ENCODE measurements around the gene PTCH2. TPM values are rescaled to one million over a fixed set of nuclear protein-coding genes. Genes with fewer than 3 reads are reported as not detected.

PTCH2 gene
- total RNA-seq, 4 donors from 2014 or later, result 0.27 to 2.5 (median 0.79) TPM

DNA sequence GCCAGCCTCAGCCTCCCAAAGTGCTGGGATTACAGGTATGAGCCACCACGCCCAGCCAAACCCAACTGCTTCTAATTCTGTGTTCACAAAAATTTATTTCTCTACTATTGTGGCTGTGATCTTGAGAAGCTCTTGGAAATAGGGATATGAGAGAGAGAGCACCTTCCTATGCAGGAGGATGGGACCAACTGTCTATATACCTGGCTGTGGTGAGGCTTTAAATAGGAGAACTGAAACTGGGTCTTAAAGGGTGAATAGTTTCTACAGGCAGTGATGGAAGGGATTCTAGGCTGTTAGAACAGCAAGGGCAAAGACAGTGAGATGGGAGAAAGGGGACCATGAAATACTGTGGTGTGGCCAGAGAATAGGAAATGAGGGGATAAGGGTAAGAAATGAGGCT lies 8.3 kb upstream of the PTCH2 start:
- H3K36me3 ChIP-seq, result no peaks in the 10 kb centered on the region
- no peaks in the 10 kb centered on the region for H3K4me1 ChIP-seq
- no peaks in the 10 kb centered on the region for H3K9me3 ChIP-seq
- TF ChIP-seq, protein P1, sequence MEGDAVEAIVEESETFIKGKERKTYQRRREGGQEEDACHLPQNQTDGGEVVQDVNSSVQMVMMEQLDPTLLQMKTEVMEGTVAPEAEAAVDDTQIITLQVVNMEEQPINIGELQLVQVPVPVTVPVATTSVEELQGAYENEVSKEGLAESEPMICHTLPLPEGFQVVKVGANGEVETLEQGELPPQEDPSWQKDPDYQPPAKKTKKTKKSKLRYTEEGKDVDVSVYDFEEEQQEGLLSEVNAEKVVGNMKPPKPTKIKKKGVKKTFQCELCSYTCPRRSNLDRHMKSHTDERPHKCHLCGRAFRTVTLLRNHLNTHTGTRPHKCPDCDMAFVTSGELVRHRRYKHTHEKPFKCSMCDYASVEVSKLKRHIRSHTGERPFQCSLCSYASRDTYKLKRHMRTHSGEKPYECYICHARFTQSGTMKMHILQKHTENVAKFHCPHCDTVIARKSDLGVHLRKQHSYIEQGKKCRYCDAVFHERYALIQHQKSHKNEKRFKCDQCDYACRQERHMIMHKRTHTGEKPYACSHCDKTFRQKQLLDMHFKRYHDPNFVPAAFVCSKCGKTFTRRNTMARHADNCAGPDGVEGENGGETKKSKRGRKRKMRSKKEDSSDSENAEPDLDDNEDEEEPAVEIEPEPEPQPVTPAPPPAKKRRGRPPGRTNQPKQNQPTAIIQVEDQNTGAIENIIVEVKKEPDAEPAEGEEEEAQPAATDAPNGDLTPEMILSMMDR (IDR thresholded peaks at IDR 0.05), result no peak
- TF ChIP-seq POLR2A (IDR thresholded peaks at IDR 0.05), result no peak
- H3K27me3 ChIP-seq, result no peaks in the 10 kb centered on the region
- no peak overlapping the region for H3K4me3 ChIP-seq
- no peak overlapping the region for H3K27ac ChIP-seq
- DNase-seq, result no peak

- Histone ChIP-seq H3K4me1 (no peaks in the 10 kb centered on the region), H3K9me3 (no peaks in the 10 kb centered on the region), H3K36me3 (no peaks in the 10 kb centered on the region), H3K27ac (no peak overlapping the region), H3K4me3 (no peak overlapping the region), H3K27me3 (no peaks in the 10 kb centered on the region)
- no peak for TF ChIP-seq POLR2A (IDR thresholded peaks at IDR 0.05)
- TF ChIP-seq, protein P1 (IDR thresholded peaks at IDR 0.05), result no peak
- no peak for DNase-seq
These were observed 6.6 kb upstream of the PTCH2 start for GRCh38 chr1:44849575-44850132.

DNA sequence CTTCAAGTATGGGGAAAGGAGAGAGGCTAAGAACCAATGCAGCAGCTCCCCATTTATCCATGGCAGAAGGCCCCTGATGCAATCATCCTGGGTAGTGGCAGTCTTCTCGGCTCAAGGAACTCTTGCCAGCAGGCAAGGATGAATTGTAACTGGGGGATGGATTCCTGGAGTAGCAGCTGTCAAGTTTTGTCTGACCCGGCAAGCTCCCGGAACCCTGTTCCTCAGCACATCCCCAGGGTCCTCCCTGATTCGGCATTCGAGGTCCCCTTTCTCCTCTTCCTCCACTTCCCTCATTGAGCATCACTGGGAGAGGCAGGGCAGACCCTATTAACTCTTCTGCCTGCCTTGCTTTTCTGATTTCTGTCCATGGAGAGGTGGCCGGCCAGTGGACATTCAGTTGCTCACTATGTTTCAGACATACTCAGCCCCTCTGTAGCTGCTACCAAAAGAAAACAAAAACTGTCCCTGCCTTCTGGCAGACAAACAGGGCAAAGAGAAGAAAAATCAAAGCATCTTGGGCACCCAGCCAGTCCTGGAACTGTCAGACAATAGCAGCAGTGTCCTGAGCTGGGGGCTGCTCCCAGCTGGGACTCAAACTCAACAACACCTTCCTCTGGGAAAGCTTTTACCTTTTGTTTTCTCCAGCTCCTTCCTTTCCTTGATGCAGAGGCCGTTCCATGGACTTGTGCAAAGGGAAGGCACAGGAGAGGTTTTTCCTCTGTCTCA lies 5.6 kb upstream of the PTCH2 start:
- Histone ChIP-seq H3K4me3 (no peak overlapping the region), H3K36me3 (no peaks in the 10 kb centered on the region), H3K4me1 (no peaks in the 10 kb centered on the region), H3K27me3 (no peaks in the 10 kb centered on the region), H3K27ac (no peak overlapping the region), H3K9me3 (no peaks in the 10 kb centered on the region)
- DNase-seq, result no peak
- TF ChIP-seq, protein P1 (IDR thresholded peaks at IDR 0.05), result no peak
- TF ChIP-seq POLR2A (IDR thresholded peaks at IDR 0.05), result no peak

GRCh38 chr1:44847845-44848244 lies 4.8 kb upstream of the PTCH2 start:
- peaks cover 0 to 7% (median 7%) of the 10 kb centered on the region in 4 donors for H3K4me1 ChIP-seq
- TF ChIP-seq POLR2A (IDR thresholded peaks at IDR 0.05), result no peak
- TF ChIP-seq, protein P1 (IDR thresholded peaks at IDR 0.05), result no peak
- H3K36me3 ChIP-seq, result no peaks in the 10 kb centered on the region
- no peak overlapping the region for H3K4me3 ChIP-seq
- no peak for DNase-seq
- H3K27ac ChIP-seq, result no peak overlapping the region
- H3K9me3 ChIP-seq, result no peaks in the 10 kb centered on the region
- peaks cover 0 to 2% of the 10 kb centered on the region in 2 donors for H3K27me3 ChIP-seq

GRCh38 chr1:44846985-44847384 lies 3.9 kb upstream of the PTCH2 start:
- Histone ChIP-seq H3K27ac (no peak overlapping the region), H3K4me1 (peaks cover 0 to 11% (median 9%) of the 10 kb centered on the region in 4 donors), H3K36me3 (no peaks in the 10 kb centered on the region), H3K27me3 (peaks cover 0 to 4% of the 10 kb centered on the region in 2 donors), H3K4me3 (no peak overlapping the region), H3K9me3 (no peaks in the 10 kb centered on the region)
- TF ChIP-seq POLR2A (IDR thresholded peaks at IDR 0.05), result no peak
- TF ChIP-seq, protein P1 (IDR thresholded peaks at IDR 0.05), result no peak
- no peak for DNase-seq

Measured in Peyer's patch (tissue), 4 donors.